ENCODE data around the gene DOK7.

- TF ChIP-seq CTCF (IDR thresholded peaks at IDR 0.05; ENCODE audit: poor library complexity) (no peak), EZH2 (IDR thresholded peaks at IDR 0.05; ENCODE audit: borderline replicate concordance) (no peak)
Measured at GRCh38 chr4:3520796-3521600, 57.9 kb downstream of the DOK7 start.

All from hepatocyte (in vitro differentiated cells).